PC-3 (cell line): Measurements from ENCODE around the gene PALS2. TPM values are rescaled to one million over a fixed set of nuclear protein-coding genes. Genes with fewer than 3 reads are reported as not detected.

Source experiments
- ATAC-seq: fragments of 200-7000 bp; cut with Tn5 transposase; 2 replicates; pipeline ENCODE4 v1.9.1; 2020; ENCODE audit warnings: mild to moderate bottlenecking, moderate library complexity
- BruUV-seq: library from RNA; stranded (reverse); fragments of 400-500 nt; replicated peaks from 2 replicates; lab custom pipeline; 2021; lab: Mats Ljungman, UMichigan
- CTCF ChIA-PET: fragments of 300-600 bp; sonication (Branson Sonifier 250); formaldehyde crosslinking; loops from one replicate; lab custom pipeline; 2022; ENCODE audit warnings: antibody characterized with exemption; lab: Charles Lee
- POLR2A ChIA-PET: fragments of 300-600 bp; sonication (Branson Sonifier 250); formaldehyde crosslinking; loops from one replicate; lab custom pipeline; 2022; ENCODE audit warnings: antibody characterized with exemption; ENCODE audit not compliant: unreplicated experiment; lab: Charles Lee
- DNase-seq: peaks from one replicate; pipeline ENCODE4 v3.0.0-alpha.2; 2015
- H2AFZ ChIP-seq: fragments of 300-600 bp; sonication (generic); 2 replicates; pipeline ENCODE4 v1.6.0; 2016; ENCODE audit warnings: antibody characterized with exemption, low read length
- H3F3A ChIP-seq: fragments of 300-600 bp; sonication (generic); one replicate; pipeline ENCODE4 v1.6.0; 2017; ENCODE audit warnings: antibody characterized with exemption, low read length, control low read depth, mild to moderate bottlenecking; ENCODE audit not compliant: unreplicated experiment
- H3K27ac ChIP-seq: fragments of 300-600 bp; sonication (generic); 2 replicates; pipeline ENCODE4 v1.5.1; 2016; ENCODE audit warnings: mild to moderate bottlenecking, low read length
- H3K27me3 ChIP-seq: fragments of 300-600 bp; sonication (generic); 2 replicates; pipeline ENCODE4 v1.6.1; 2016; ENCODE audit warnings: low read length, mixed read lengths
- H3K36me3 ChIP-seq: fragments of 300-600 bp; sonication (generic); 2 replicates; pipeline ENCODE4 v1.6.1; 2016; ENCODE audit warnings: low read depth, mixed run types, low read length, mixed read lengths
- H3K4me1 ChIP-seq: fragments of 300-600 bp; sonication (generic); 2 replicates; pipeline ENCODE4 v1.5.1; 2016; ENCODE audit warnings: low read length; ENCODE audit not compliant: insufficient read depth
- H3K4me2 ChIP-seq: fragments of 300-600 bp; sonication (generic); 2 replicates; pipeline ENCODE4 v1.6.0; 2016; ENCODE audit warnings: low read length
- H3K4me3 ChIP-seq: fragments of 300-600 bp; sonication (generic); 2 replicates; pipeline ENCODE4 v1.5.1; 2016; ENCODE audit warnings: mild to moderate bottlenecking, low read length, mixed read lengths
- H3K79me2 ChIP-seq: fragments of 300-600 bp; sonication (generic); 2 replicates; pipeline ENCODE4 v1.6.1; 2017; ENCODE audit warnings: low read length, mixed read lengths
- H3K9ac ChIP-seq: fragments of 300-600 bp; sonication (generic); 2 replicates; pipeline ENCODE4 v1.6.0; 2016; ENCODE audit warnings: mild to moderate bottlenecking, low read length
- H3K9me2 ChIP-seq: fragments of 300-600 bp; sonication (generic); replicated peaks from 2 replicates; pipeline ENCODE4 v1.6.1; 2016; ENCODE audit warnings: mixed run types, low read length, mixed read lengths
- H3K9me3 ChIP-seq: fragments of 300-600 bp; sonication (generic); 2 replicates; pipeline ENCODE4 v1.6.1; 2016; ENCODE audit warnings: low read length, mixed read lengths
- H4K20me1 ChIP-seq: fragments of 300-600 bp; sonication (generic); 2 replicates; pipeline ENCODE4 v1.6.1; 2016; ENCODE audit warnings: low read length, mixed read lengths
- CTCF ChIP-seq: fragments of 300-600 bp; sonication (generic); conservative IDR thresholded peaks from 2 replicates; pipeline ENCODE4 v1.5.1; 2017; ENCODE audit warnings: antibody characterized with exemption, low read depth, mild to moderate bottlenecking, low read length
- EZH2 ChIP-seq: fragments of 300-600 bp; sonication (generic); IDR thresholded peaks from one replicate; pipeline ENCODE4 v1.6.1; 2017; ENCODE audit warnings: antibody characterized with exemption, mild to moderate bottlenecking, low read length; ENCODE audit not compliant: unreplicated experiment
- EZH2phosphoT487 ChIP-seq: fragments of 300-600 bp; sonication (generic); IDR thresholded peaks from 2 replicates; pipeline ENCODE4 v1.6.1; 2018; ENCODE audit warnings: mild to moderate bottlenecking, antibody characterized with exemption, low read length, borderline replicate concordance
- intact Hi-C: fragments of 100-400 bp; cut with micrococcal nuclease; formaldehyde crosslinking; loops from 2 replicates; pipeline ENCODE4 v1.9.0; 2023
- total RNA-seq: library from RNA; depleted of rRNA; stranded (reverse); fragments of >200 nt; gene quantifications from 2 replicates; pipeline ENCODE4 v1.2.3, GENCODE V29; 2014

The PALS2 gene
- total RNA-seq, 1 experiment from 2014 or later = 10.8 TPM

GRCh38 chr7:24611130-24611529 is 37.9 kb downstream of the PALS2 start:
- no peak overlapping the region for H3K9ac ChIP-seq
- H3K79me2 ChIP-seq = peaks cover 42% of the 10 kb centered on the region
- ChIA-PET CTCF (no interaction called here), POLR2A (no interaction called here)
- BruUV-seq = no TSS peak
- no peaks in the 10 kb centered on the region for H3K9me3 ChIP-seq
- ATAC-seq (no peak), DNase-seq (no peak)
- no peaks in the 10 kb centered on the region for H3F3A ChIP-seq
- H3K4me3 ChIP-seq = no peak overlapping the region
- H3K4me1 ChIP-seq = no peaks in the 10 kb centered on the region; the same call in 1 of the 2 replicates
- no peak overlapping the region for H2AFZ ChIP-seq
- no peaks in the 10 kb centered on the region for H3K36me3 ChIP-seq
- no peaks in the 10 kb centered on the region for H4K20me1 ChIP-seq
- H3K27me3 ChIP-seq = no peaks in the 10 kb centered on the region
- no peak overlapping the region for H3K4me2 ChIP-seq
- TF ChIP-seq EZH2phosphoT487 = no peak
- no peak for TF ChIP-seq CTCF
- TF ChIP-seq EZH2 = no peak
- no peak overlapping the region for H3K27ac ChIP-seq
- intact Hi-C loops = no loop called here
- no peaks in the 10 kb centered on the region for H3K9me2 ChIP-seq

DNA sequence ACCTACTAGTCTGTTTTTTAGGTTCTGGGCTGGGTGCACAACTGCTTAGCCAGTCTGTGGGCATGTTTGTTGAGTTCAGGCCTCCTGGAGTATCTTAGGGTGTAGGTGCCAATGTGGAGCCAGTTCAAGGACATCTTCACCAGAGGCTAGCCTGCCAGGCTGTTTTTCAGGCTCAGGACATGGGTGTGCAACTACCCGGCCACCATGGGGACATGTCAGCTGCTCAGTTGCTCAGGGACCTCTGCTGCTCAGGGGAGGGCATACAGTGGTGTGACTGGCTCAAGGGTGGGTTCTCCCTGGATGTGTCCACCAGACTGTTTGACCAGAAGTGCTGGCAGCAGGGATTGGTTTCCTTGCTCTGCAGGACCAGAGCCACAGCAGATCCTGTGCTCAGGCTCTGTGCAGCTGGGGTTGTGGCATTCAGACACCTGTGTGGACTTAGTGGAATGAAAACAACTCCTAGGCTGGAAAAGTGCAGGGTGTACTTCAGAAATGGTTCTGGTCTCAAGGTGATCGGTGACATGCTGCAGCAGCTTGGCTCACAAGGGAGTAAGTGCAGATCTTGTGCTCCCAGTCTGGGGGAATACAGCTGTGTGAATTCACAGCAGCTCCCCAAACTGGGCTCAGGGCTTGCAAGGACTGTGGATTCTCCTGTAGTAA is 44.8 kb downstream of the PALS2 start:
- H3K9me2 ChIP-seq = no peaks in the 10 kb centered on the region
- ChIA-PET CTCF (no interaction called here), POLR2A (no interaction called here)
- H3K9ac ChIP-seq = no peak overlapping the region
- no peaks in the 10 kb centered on the region for H3K4me1 ChIP-seq
- no peak for ATAC-seq
- intact Hi-C loops = no loop called here
- TF ChIP-seq CTCF (no peak), EZH2 (no peak), EZH2phosphoT487 (no peak)
- no peaks in the 10 kb centered on the region for H3K9me3 ChIP-seq
- no peaks in the 10 kb centered on the region for H3F3A ChIP-seq
- no peaks in the 10 kb centered on the region for H3K27me3 ChIP-seq
- H4K20me1 ChIP-seq = no peaks in the 10 kb centered on the region
- no peaks in the 10 kb centered on the region for H3K36me3 ChIP-seq
- H3K79me2 ChIP-seq = peaks cover 51% of the 10 kb centered on the region
- no TSS peak for BruUV-seq
- no peak overlapping the region for H3K4me2 ChIP-seq
- no peak for DNase-seq
- no peak overlapping the region for H3K4me3 ChIP-seq
- no peak overlapping the region for H3K27ac ChIP-seq
- H2AFZ ChIP-seq = no peak overlapping the region

DNA sequence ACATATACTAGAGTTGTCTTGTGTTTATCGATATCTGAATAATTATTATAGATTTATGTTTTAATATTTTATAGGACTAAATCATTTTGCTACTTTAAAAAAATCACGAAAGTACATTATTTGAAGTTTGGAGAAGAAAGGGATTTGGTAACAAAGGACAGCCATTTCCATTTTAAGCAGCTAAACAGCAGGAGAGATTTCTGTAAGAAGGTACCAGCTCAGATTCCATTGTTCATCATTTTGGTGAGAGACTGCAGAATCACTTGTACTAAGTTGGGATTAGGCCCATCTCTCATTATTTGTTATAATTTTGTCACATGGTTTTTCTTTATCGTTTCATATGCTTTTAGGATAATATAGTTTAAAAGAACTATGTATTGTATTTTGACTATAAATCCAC is 46.7 kb downstream of the PALS2 start:
- intact Hi-C loops = no loop called here
- H3K27ac ChIP-seq = no peak overlapping the region

More for the DNA sequence above, 46.7 kb downstream of the PALS2 start:
- H2AFZ ChIP-seq = no peak overlapping the region
- no TSS peak for BruUV-seq
- no peaks in the 10 kb centered on the region for H3K27me3 ChIP-seq
- H4K20me1 ChIP-seq = no peaks in the 10 kb centered on the region
- H3K4me1 ChIP-seq = no peaks in the 10 kb centered on the region
- no peaks in the 10 kb centered on the region for H3K36me3 ChIP-seq
- H3K9ac ChIP-seq = no peak overlapping the region
- peaks cover 41% of the 10 kb centered on the region for H3K79me2 ChIP-seq
- ATAC-seq = no peak
- H3K9me3 ChIP-seq = no peaks in the 10 kb centered on the region
- DNase-seq = no peak
- H3F3A ChIP-seq = no peaks in the 10 kb centered on the region
- ChIA-PET POLR2A (no interaction called here), CTCF (no interaction called here)
- H3K4me2 ChIP-seq = no peak overlapping the region
- no peak for TF ChIP-seq EZH2
- TF ChIP-seq CTCF = no peak
- TF ChIP-seq EZH2phosphoT487 = no peak
- H3K9me2 ChIP-seq = no peaks in the 10 kb centered on the region
- no peak overlapping the region for H3K4me3 ChIP-seq
